GM19395 (cell line): ENCODE data around the gene SNX25.

Experiments used
- ATAC-seq: cut with Tn5 transposase; IDR thresholded peaks from one replicate; pipeline ENCODE4 v1.9.1; 2021; ENCODE audit warnings: mild to moderate bottlenecking, moderate library complexity; ENCODE audit not compliant: unreplicated experiment

SNX25 gene

DNA sequence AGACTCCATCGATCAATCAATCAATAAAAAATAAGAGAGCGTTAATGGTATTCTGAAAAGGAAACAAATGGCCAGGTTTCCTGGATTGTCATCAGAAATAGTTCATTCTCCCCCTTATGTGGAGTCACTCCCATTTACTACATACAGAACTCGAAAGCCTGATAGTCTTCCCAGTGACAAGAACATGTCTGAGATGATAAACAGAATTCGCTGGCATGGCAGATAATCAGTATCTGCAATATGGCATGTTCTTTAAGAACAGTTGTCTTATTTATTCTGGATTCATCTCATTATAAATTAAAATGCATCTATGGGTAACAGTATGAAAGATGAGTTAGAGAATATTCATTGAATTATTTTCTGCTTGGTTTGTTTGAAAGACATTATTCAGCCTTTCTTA lies 124.9 kb downstream of the SNX25 start:
- ATAC-seq = no peak

DNA sequence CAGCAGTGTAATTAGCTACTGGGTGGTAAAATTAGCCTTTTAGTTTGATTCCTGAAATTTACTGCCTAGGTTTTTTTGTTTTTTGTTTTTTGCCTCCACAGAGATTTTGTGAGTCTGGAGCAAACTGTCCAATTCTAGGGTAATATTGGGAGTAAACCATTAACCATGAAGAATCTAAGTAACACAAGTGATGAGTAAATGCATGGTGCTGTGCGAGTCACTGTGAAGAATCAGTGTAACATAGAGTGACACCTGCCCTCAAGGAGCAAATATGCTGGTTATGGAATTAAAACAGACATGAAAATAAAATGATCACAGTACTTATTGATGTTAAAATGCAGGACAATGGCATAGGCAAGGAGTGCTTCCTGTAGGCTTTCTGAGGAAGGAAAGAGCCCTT lies 126.2 kb downstream of the SNX25 start:
- ATAC-seq = no peak

DNA sequence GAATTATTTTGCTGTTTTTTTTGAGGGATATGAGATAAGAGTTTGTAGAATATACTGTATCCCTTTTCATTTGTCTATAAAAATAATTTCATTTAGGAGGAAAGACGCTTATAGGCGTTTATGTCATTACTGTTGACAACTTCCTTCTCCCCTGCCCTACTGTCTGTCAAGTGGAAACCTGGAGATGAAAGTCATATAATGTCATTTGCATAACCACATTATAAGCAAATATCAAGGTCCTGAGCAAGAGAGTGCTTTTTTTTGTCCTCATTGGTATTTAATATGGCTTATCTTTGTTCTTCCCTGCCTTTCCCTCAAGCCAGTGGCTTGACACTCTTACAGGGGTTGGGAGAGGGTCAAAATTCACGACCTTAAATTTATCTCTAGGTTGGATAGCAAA lies 130.5 kb downstream of the SNX25 start:
- ATAC-seq = no peak

DNA sequence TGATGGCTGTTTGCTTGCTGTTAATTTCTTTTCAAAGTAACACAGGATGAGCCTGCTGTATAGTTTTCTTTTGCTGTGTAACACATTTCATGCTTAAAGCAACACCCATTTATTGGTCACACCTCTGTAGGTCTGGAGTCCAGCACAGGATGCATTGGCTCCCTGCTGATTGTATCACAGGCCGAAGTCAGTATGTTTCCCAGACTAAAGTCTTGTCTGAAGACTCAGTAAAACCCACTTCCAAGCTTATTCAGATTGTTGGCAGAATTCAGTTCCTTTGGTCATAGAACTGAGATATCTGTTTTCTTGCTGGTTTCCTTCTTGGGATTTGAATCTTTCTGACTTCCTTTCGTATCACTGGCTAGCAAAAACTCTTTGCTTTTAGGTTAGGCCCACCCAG lies 132.0 kb downstream of the SNX25 start:
- peak; percentile 9 for ATAC-seq

DNA sequence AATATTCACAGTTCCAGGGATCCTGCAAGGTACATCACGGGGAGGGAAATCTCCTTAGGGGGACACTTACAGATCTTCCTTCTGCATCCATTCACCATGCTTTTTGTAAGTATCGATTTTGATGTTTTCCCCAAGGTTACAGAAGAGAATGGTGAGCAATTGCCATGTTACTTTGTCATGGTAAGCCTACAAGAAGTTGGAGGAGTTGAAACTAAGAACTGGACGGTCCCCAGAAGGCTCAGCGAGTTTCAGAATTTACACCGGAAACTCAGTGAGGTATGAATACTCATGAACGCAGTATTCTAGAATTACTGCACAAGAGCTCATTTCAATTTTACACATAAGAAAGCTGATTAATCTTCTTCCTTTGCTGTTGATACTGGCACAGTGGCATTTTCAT lies 132.4 kb downstream of the SNX25 start:
- ATAC-seq = peak; percentile 64

DNA sequence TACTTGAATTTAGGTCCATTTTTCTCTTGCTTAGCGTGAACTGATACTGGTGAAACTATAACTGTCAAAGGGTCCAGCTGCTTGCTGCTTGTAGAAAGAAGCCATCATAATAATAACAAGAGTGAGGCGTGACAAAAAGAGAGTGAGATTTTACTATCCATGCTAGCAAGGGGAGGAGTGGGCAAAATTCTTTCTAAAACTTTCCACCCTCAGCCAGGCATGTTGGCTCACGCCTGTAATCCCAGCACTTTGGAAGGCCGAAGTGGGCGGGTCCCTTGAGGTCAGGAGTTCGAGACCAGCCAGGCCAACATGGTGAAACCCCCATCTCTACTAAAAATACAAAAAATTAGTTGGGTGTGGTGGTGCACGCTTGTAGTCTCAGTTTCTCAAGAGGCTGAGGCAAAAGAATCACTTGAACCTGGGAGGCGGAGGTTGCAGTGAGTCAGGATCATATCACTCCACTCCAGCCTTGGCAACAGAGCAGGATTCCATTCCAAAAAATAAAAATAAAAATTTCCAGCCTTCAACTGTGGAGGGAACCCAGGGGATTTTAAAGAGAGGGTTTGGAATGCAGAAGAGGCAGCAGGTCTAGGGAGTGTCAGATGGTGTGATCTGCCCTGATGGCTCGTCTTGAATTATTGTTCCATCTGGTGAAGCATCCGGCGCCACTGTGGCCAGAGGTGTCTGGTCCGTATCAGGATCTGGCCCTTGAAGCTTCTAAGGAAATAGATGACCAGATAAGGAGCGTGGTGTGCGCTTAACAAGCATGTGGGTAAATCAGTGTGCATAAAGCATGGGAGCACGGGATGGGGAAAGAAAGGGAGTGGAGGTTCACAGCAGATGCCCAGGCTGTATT lies 134.6 kb downstream of the SNX25 start:
- peak; percentile 46 for ATAC-seq

DNA sequence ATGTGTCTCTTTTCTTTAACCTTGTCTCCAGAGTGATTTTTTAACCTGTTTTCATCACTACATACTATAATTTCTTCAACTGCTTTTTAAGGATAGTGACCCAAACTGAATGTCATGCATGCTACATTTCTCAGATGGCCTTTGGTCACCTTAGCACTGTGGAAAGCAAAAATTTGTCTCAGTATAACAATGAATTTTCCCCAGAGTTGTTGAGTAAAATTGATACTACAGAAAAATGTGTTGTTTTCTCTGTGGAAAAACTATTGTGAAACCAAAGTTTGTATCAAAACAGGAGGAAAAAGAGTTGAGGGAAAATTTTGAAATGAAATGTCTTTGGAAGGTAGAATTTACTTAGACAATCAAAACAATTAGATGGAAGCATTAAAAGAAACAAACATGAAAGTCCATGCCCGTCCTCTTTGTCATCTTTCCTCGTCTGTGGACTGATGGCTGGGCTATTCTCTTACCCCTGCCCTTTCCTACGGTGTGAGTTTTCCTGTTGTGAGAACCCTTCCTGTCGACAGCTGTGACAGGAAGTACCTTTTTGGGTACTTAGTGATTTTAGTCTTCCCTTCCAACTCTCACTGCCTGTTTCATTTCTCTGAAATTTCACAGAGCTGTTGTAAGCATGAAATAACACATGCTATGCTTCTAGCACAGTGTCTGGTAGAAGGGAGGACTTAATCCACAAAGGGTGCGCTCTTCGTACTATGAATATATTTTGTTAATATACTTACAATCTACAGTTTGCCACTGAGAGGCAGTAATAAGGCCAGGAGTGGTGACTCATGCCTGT lies 135.5 kb downstream of the SNX25 start:
- peak; percentile 49 for ATAC-seq

DNA sequence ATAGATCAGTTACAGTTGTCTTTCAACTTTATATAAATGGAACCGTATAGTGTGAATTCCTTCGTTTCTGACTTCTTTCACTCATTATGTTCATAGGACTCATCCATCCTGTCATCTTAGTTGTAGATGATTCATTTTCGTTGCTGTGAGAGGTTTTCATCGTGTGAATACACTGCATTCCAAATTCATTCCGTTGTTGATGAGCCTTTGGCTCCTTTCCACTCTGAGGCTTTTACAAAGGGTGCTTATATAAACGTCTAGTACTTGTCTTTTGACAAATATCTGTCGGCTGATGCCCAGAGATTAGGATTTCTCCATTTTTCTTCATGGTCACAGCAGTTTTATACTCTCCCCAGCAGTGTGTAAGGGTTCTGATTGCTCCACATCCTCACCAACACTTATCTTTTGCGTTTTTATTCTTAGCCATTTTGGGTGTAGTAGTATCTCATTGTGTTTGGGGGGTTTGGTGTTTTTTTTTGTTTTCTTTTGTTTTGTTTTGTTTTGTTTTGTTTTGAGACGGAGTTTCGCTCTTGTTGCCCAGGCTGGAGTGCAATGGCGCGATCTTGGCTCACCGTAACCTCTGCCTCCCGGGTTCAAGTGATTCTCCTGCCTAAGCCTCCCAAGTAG lies 137.7 kb downstream of the SNX25 start:
- no peak for ATAC-seq

DNA sequence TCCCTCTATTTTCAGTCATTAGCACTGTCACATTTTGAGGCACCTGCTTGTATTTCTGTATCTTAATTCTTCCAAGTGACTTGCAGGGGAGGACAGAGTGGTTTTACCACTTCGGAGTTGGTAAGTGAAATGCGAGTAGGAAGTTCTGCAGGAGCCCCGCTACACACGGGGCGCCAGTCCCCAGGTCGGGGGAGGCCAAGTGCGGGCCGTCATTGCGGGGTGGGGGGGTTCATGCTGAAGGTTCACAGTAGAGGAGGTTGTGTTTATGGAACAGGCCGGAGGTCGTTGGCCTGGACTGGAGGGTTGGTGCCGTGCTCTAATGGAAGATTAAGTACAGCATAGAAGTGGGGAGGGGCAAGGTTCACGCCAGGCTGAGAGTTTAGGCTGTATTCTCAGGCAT lies 142.3 kb downstream of the SNX25 start:
- no peak for ATAC-seq

DNA sequence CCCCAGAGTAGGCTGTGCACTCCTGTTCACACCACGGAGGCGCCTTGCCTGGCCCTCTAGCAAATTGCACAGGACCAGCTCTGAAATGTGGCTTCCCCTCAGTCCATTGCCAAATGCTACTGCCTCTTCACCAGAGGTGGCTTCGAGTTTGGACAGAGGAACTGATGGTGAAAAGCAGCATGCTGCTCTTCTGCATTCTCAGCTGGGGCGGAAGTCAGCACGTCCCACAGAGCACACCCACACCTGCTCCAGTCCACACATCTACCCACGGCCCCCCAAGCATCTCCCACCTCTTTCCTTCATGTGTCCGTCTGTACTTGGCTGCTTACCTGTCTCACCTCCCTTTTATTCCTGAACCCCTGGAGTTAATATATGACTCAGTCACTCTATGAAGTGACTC lies 142.8 kb downstream of the SNX25 start:
- no peak for ATAC-seq

DNA sequence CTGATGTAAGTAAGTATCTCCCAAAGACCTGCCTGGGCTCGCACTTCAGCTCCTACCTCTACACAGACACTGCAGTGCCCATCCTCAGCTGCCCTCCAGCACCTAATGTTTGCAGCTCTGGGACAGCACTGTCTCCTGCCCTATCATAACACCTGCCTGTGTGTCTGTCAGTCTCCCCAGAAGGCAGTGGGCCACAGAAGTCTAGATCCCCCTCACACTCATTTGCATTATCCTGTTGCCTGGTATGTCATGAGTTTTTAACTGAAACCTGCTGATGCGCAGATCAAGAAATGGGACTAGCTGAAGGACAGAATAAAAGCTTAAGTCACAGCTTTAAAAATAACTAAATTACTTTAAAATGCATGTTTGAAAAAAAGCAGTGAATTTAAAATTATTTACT lies 143.3 kb downstream of the SNX25 start:
- no peak for ATAC-seq

DNA sequence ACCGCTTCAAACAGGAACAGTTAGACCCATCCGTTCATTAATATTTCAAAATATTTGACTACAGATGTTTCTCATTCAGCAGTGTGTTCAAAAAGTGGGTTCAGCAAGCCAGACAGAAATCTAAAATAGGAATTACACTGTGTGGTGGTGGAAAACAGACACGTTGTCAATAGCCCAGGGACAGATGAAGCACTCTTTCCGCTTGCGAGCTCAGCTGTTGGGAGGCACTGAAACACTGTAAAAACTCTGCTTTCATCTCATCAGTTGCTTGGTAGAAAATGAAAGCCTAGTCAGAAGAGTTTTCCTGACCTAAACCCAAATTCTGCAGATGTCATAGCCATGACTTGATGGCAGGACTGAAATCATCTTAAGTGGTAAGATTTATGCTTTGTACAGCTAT lies 147.8 kb downstream of the SNX25 start:
- no peak for ATAC-seq

DNA sequence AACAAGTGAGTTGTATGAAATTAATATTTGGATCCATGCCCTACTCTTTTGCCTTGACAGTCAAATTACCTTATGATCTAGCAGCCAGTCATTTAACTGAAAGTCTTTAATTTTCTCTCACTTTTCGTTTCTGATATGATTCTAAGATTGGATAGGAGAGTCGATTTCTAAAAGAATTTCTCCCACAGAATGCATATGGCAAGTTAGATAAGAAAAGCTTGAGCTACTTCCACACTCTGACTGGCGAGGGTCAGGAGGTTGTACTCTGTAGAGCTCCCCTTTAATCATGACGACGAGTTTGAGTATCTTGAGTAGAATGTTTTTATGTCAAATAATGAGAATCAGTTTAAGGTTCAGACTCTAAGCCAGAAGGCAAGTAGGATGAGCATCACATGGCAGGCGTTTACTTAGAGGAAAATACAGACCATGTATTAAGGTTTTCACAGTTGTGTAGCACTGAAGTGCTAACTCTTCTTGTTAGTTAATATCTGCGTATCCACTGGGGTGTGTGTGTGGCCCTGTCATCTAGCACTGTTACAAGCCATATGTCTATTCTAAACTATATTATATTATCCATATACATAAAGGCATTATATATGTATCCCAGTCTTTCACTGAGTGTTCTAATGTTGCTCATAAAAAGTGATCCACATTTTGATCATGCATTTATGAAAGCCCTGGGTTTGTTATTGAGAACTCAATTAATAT lies 148.5 kb downstream of the SNX25 start:
- no peak for ATAC-seq

DNA sequence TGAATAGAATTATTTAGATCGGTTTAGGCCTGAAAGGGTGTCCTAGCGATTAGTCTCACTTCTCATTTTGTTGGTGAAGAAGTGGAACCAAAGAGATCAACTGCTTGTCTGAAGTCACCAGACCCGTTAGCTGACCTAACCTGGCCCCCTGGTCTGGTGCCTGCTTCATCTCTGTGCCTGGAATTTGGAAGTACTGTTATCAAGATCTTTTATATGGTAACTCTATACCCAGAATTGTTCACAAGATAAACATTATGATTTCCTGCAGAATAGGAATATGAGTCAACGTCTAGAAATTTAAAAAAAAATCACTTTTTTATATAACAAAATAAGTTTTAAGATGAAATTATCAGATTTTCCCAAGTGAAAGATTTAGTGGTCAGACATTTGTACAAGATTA lies 149.1 kb downstream of the SNX25 start:
- ATAC-seq = no peak

DNA sequence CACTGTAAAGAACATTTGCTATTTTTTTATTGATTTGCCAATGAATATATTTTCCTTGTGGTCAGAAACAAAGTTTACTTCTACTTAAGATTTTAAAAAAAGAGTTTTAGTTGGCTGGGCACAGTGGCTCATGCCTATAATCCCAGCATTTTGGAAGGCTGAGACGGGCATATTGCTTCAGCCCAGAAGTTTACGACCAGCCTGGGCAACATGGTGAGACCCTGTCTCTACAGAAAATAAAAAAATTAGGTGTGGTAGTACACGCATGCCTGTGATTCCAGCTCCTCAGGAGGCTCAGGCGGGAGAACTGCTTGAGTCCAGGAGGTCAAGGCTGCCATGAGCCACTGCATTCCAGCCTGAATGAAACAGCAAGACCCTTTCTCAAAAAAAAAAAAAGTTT lies 149.6 kb downstream of the SNX25 start:
- ATAC-seq = no peak

DNA sequence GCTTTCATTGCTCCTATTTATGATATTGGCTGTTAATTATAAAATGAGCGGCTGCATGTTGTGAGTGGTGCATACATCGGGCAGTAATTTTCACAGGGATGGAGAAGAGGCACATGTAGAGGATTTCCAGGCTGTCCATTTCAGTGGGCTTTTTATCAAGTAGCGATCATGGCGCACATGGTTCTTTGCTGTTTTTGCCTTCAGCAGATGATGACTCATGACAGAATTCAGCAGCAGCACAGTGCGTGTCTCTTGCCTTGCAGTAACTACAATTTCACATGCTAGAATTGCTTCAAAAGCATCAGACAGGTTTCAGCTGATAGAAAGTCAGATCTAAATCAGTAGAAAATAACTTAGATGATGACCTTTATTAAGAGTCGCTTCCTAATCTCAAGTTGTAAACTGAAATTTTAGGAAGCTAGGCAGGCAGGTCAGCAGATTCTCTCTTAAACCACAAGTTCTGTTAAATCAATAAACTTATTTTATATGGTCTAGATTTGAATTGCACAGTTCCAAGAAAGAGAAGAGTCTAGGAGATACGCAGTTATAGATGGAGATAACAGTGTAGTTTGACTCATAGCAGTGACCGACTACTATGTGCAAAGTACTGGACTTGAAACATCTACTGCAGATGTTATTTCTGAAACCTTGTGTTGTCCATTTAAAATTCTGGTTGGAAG lies 150.5 kb downstream of the SNX25 start:
- no peak for ATAC-seq

DNA sequence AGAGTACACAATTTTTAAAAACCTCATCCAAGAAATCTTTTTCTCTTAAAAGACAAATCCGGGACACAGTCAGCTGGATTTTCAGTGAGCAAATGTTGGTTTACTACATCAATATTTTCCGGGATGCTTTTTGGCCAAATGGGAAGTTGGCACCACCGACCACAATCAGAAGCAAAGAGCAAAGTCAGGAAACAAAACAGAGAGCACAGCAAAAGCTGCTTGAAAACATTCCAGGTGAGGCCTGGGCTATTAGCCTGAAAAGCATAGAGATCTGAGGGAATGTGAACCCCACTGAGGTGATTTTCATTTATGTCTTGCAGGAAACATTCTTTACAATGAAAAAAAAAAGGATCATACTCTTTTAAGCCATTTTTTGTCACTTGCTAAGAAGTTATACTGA lies 152.5 kb downstream of the SNX25 start:
- no peak for ATAC-seq

DNA sequence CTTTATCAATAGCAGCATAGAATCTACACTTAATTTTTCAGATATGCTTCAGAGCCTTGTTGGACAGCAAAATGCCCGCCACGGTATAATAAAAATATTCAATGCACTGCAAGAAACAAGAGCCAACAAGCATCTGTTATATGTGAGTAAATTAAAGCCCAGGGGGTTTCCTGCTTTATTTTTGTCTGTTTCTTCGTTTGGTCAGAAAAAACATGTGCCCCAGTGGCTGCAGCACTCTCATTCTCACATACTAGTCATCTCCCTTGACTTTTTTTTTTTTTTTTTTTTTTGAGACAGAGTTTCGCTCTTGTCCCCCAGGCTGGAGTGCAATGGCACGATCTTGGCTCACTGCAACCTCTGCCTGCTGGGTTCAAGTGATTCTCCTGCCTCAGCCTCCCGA lies 153.2 kb downstream of the SNX25 start:
- ATAC-seq = peak; percentile 58

DNA sequence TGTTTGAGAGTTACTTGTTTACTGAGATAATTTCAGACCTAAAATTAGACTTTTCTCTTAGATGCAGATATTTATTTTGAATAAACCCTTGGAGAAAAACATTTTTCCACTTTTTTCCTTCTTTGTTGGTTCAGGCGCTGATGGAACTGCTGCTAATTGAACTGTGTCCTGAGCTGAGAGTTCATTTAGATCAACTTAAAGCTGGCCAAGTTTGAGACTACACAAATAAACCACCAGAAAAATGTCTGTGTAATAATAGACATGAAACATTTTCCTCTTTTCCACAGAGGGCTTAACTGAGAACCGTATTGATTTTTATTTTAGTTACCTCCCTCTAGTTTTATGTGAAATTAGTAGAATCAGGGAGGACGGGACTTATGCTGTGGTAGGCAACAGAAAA lies 153.9 kb downstream of the SNX25 start:
- ATAC-seq = no peak

DNA sequence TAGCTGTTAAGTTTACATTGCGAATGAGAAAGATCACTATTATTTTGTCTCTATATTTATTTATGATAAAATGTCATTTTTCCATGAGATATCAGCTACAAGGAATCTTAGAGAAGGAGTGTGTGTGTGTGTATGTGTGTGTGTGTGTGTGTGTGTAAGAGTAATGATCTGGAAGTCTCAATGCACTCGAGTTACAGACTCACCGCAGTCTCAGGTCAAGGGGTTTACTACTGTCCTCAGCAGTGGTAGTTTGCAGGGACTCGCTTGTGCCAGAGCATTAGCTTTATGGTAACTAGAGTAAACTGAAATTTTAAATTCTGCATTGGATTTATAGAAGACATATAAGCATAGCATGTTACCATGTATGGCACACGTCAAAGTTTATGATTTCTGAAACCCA lies 155.5 kb downstream of the SNX25 start:
- no peak for ATAC-seq

DNA sequence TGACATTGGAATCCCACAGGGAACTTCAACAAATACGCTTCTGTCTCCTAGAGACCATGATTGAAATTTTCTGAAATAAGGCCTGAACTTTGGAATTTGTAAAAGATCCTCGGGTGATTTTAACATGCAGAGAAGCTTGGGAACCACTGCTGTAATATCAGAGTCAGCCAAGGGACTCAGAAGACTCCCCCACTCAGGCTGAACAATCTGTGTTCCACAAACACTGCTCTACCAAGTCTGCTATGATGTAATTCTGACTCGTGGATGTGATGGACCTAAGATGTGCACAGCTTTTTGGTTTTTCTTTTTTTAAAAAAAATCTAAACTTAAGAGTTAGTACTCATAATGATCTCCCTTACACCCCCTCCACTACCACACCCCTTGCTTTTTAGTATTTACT lies 160.3 kb downstream of the SNX25 start:
- no peak for ATAC-seq
